HEK293 (cell line): ENCODE measurements around the gene CDC25A.

Experiments
- CTCF ChIA-PET: fragments of 350-600 bp; formaldehyde crosslinking; extraction: SDS; loops from one replicate; lab custom pipeline; 2021; ENCODE audit warnings: antibody characterized with exemption; lab: Yijun Ruan, JAX
- POLR2A ChIA-PET: fragments of 300-600 bp; formaldehyde crosslinking; extraction: SDS; loops from one replicate; lab custom pipeline; 2020; ENCODE audit warnings: antibody characterized with exemption, inconsistent platforms; lab: Yijun Ruan, JAX
- H3K27ac ChIP-seq: fragments of 200-500 bp; sonication (Bioruptor generic); 2 replicates; pipeline ENCODE4 v1.5.1; 2014; ENCODE audit warnings: low read depth, low read length, control low read depth, inconsistent platforms; ENCODE audit errors: extremely low read depth
- H3K36me3 ChIP-seq, 2 experiments: fragments of 200-500 bp in 1 of 2; sonication (Bioruptor generic) in 1 of 2; 1 replicate in 1 of 2; 2 replicates in 1 of 2; pipeline ENCODE4 v1.5.1; 2014 to 2017; ENCODE audit warnings: inconsistent platforms in 2 of 2, low read length in 2 of 2; ENCODE audit not compliant: control insufficient read depth in 2 of 2, insufficient read depth in 1 of 2
- H3K4me1 ChIP-seq: fragments of 200-500 bp; sonication (Bioruptor generic); 2 replicates; pipeline ENCODE4 v1.5.1; 2014; ENCODE audit warnings: mild to moderate bottlenecking, low read length, inconsistent platforms; ENCODE audit not compliant: control insufficient read depth, insufficient read depth
- H3K4me3 ChIP-seq: 2 replicates; pipeline ENCODE4 v1.5.1; 2011; ENCODE audit warnings: low read depth, mild to moderate bottlenecking, control low read depth, low read length, moderate library complexity
- H3K9me3 ChIP-seq: fragments of 200-500 bp; sonication (Bioruptor generic); 2 replicates; pipeline ENCODE4 v1.5.1; 2014; ENCODE audit warnings: low read depth, low read length, inconsistent platforms; ENCODE audit not compliant: control insufficient read depth, insufficient read depth
- EGR2 ChIP-seq: fragments of 450-650 bp; formaldehyde crosslinking; IDR thresholded peaks from 2 replicates; pipeline ENCODE4 v1.5.1; 2016; ENCODE audit warnings: low read depth, missing biosample characterization, missing genetic modification characterization
- IKZF3 ChIP-seq: fragments of 450-650 bp; IDR thresholded peaks from 2 replicates; pipeline ENCODE4 v1.5.0; 2018; ENCODE audit warnings: missing biosample characterization, mild to moderate bottlenecking, missing genetic modification characterization, moderate library complexity
- MEIS1 ChIP-seq: sonication (generic); formaldehyde crosslinking; IDR thresholded peaks from 2 replicates; pipeline ENCODE4 v1.8.1; 2022; ENCODE audit warnings: missing genetic modification reagents, mild to moderate bottlenecking, borderline replicate concordance
- PATZ1 ChIP-seq: fragments of 450-650 bp; formaldehyde crosslinking; IDR thresholded peaks from 2 replicates; pipeline ENCODE4 v1.5.1; 2016; ENCODE audit warnings: missing biosample characterization, missing genetic modification characterization
- REPIN1 ChIP-seq: fragments of 450-650 bp; formaldehyde crosslinking; IDR thresholded peaks from 2 replicates; pipeline ENCODE4 v1.5.1; 2017; ENCODE audit warnings: missing biosample characterization, missing genetic modification characterization, low read depth
- SCRT1 ChIP-seq: fragments of 450-650 bp; formaldehyde crosslinking; IDR thresholded peaks from 2 replicates; pipeline ENCODE4 v1.5.1; 2016; ENCODE audit warnings: missing biosample characterization, missing genetic modification characterization, borderline replicate concordance
- ZEB2 ChIP-seq: fragments of 450-650 bp; formaldehyde crosslinking; IDR thresholded peaks from 2 replicates; pipeline ENCODE4 v1.5.1; 2016; ENCODE audit warnings: missing biosample characterization, missing genetic modification characterization
- ZFHX2 ChIP-seq: fragments of 450-650 bp; formaldehyde crosslinking; conservative IDR thresholded peaks from 2 replicates; pipeline ENCODE4 v1.5.1; 2016; ENCODE audit warnings: missing biosample characterization, missing genetic modification characterization
- ZFP69B ChIP-seq: fragments of 450-650 bp; formaldehyde crosslinking; IDR thresholded peaks from 2 replicates; pipeline ENCODE4 v1.5.1; 2016; ENCODE audit warnings: missing biosample characterization, missing genetic modification characterization
- ZNF112 ChIP-seq: fragments of 450-650 bp; formaldehyde crosslinking; IDR thresholded peaks from 2 replicates; pipeline ENCODE4 v1.5.0; 2017; ENCODE audit warnings: missing biosample characterization, missing genetic modification characterization
- ZNF140 ChIP-seq: fragments of 450-650 bp; formaldehyde crosslinking; IDR thresholded peaks from 2 replicates; pipeline ENCODE4 v1.5.1; 2016; ENCODE audit warnings: missing biosample characterization, missing genetic modification characterization
- ZNF16 ChIP-seq: fragments of 450-650 bp; formaldehyde crosslinking; IDR thresholded peaks from 2 replicates; pipeline ENCODE4 v1.5.1; 2016; ENCODE audit warnings: low read depth, missing biosample characterization, missing genetic modification characterization
- ZNF184 ChIP-seq: fragments of 450-650 bp; IDR thresholded peaks from 2 replicates; pipeline ENCODE4 v1.5.1; 2018; ENCODE audit warnings: missing biosample characterization, mild to moderate bottlenecking, missing genetic modification characterization
- ZNF362 ChIP-seq: fragments of 450-650 bp; formaldehyde crosslinking; IDR thresholded peaks from 2 replicates; pipeline ENCODE4 v1.5.1; 2016; ENCODE audit warnings: missing biosample characterization, missing genetic modification characterization
- ZNF366 ChIP-seq: fragments of 450-650 bp; formaldehyde crosslinking; conservative IDR thresholded peaks from 2 replicates; pipeline ENCODE4 v1.5.1; 2016; ENCODE audit warnings: missing biosample characterization, missing genetic modification characterization
- ZNF473 ChIP-seq: fragments of 450-650 bp; formaldehyde crosslinking; IDR thresholded peaks from 2 replicates; pipeline ENCODE4 v1.5.1; 2017; ENCODE audit warnings: missing biosample characterization, missing genetic modification characterization
- ZNF501 ChIP-seq: fragments of 450-650 bp; formaldehyde crosslinking; IDR thresholded peaks from 2 replicates; pipeline ENCODE4 v1.5.1; 2016; ENCODE audit warnings: missing biosample characterization, missing genetic modification characterization
- ZNF560 ChIP-seq: fragments of 450-650 bp; formaldehyde crosslinking; IDR thresholded peaks from 2 replicates; pipeline ENCODE4 v1.5.1; 2017; ENCODE audit warnings: missing biosample characterization, missing genetic modification characterization, borderline replicate concordance
- ZNF561 ChIP-seq: fragments of 450-650 bp; IDR thresholded peaks from 2 replicates; pipeline ENCODE4 v1.5.1; 2018; ENCODE audit warnings: missing biosample characterization, missing genetic modification characterization, borderline replicate concordance
- ZNF654 ChIP-seq: fragments of 450-650 bp; formaldehyde crosslinking; IDR thresholded peaks from 2 replicates; pipeline ENCODE4 v1.5.1; 2016; ENCODE audit warnings: low read depth, missing biosample characterization, missing genetic modification characterization
- ZNF777 ChIP-seq: fragments of 450-650 bp; formaldehyde crosslinking; IDR thresholded peaks from 2 replicates; pipeline ENCODE4 v1.5.1; 2017; ENCODE audit warnings: missing biosample characterization, missing genetic modification characterization, borderline replicate concordance
- TF ChIP-seq, protein P1 (sequence below): fragments of 450-650 bp; formaldehyde crosslinking; IDR thresholded peaks from 2 replicates; pipeline ENCODE4 v1.5.1; 2016; ENCODE audit warnings: missing biosample characterization, missing genetic modification characterization
- TF ChIP-seq, protein P2 (sequence below): fragments of 450-650 bp; formaldehyde crosslinking; IDR thresholded peaks from 2 replicates; pipeline ENCODE4 v1.5.1; 2016; ENCODE audit warnings: missing biosample characterization, missing genetic modification characterization

CDC25A gene

GRCh38 chr3:48178072-48178471 is 10.1 kb downstream of the CDC25A start:
- Histone ChIP-seq H3K9me3 (no peaks in the 10 kb centered on the region), H3K4me1 (no peaks in the 10 kb centered on the region), H3K27ac (no peak overlapping the region), H3K36me3 (peaks cover 29 to 98% of the 10 kb centered on the region in 2 experiments), H3K4me3 (no peak overlapping the region)
- ChIA-PET POLR2A (no interaction called here), CTCF (interaction anchor here (0.8 to 1.0 kb wide), 2 partner anchors 20 to 266 kb away, joined by 3 to 5 read pairs; no protein-coding TSS in a partner anchor)
- TF ChIP-seq ZNF184 (peak; percentile 71; the same call in 1 of the 2 replicates), ZFP69B (tag by site-specific recombination) (no peak)

- ChIA-PET POLR2A (interaction anchor here (0.6 to 1.5 kb wide), 3 partner anchors 69 to 320 kb away, joined by 3 to 4 read pairs (median 4); partner anchors contain the start of gene ATRIP), CTCF (interaction anchor here (0.6 to 3.2 kb wide), 15 partner anchors 9 to 1715 kb away, joined by 3 to 21 read pairs (median 4); no protein-coding TSS in a partner anchor)
- H3K36me3 ChIP-seq, result peaks cover 24 to 58% of the 10 kb centered on the region in 2 experiments; a peak in 2 of 3 replicates
- no peak overlapping the region for H3K27ac ChIP-seq
- H3K9me3 ChIP-seq, result no peaks in the 10 kb centered on the region
- TF ChIP-seq, protein P1, sequence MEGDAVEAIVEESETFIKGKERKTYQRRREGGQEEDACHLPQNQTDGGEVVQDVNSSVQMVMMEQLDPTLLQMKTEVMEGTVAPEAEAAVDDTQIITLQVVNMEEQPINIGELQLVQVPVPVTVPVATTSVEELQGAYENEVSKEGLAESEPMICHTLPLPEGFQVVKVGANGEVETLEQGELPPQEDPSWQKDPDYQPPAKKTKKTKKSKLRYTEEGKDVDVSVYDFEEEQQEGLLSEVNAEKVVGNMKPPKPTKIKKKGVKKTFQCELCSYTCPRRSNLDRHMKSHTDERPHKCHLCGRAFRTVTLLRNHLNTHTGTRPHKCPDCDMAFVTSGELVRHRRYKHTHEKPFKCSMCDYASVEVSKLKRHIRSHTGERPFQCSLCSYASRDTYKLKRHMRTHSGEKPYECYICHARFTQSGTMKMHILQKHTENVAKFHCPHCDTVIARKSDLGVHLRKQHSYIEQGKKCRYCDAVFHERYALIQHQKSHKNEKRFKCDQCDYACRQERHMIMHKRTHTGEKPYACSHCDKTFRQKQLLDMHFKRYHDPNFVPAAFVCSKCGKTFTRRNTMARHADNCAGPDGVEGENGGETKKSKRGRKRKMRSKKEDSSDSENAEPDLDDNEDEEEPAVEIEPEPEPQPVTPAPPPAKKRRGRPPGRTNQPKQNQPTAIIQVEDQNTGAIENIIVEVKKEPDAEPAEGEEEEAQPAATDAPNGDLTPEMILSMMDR (tag by site-specific recombination), result 0 out of 2 replicates have a peak, but pooled peaks have one; percentile 8
- TF ChIP-seq ZNF654 (tag by site-specific recombination), result peak; percentile 22; the same call in 1 of the 2 replicates
- no peak for TF ChIP-seq ZNF112 (tag by site-specific recombination)
- TF ChIP-seq ZNF140 (tag by site-specific recombination), result no peak
- no peaks in the 10 kb centered on the region for H3K4me1 ChIP-seq
- H3K4me3 ChIP-seq, result no peak overlapping the region
Measured at GRCh38 chr3:48157950-48158376, 30.3 kb downstream of the CDC25A start.

- Histone ChIP-seq H3K9me3 (no peaks in the 10 kb centered on the region), H3K27ac (no peak overlapping the region), H3K4me3 (no peak overlapping the region), H3K4me1 (no peaks in the 10 kb centered on the region), H3K36me3 (peaks cover 24 to 51% of the 10 kb centered on the region in 2 experiments; a peak in 2 of 3 replicates)
- ChIA-PET POLR2A (interaction anchor here (1.0 to 1.6 kb wide), 3 partner anchors 68 to 320 kb away, joined by 3 to 4 read pairs (median 3); no protein-coding TSS in a partner anchor), CTCF (interaction anchor here (0.5 to 3.2 kb wide), 18 partner anchors 10 to 1714 kb away, joined by 3 to 21 read pairs (median 4); no protein-coding TSS in a partner anchor)
- TF ChIP-seq ZNF560 (tag by site-specific recombination) (no peak), ZNF366 (tag by site-specific recombination) (0 out of 2 replicates have a peak, but pooled peaks have one; percentile 14), ZNF777 (tag by site-specific recombination) (no peak), ZNF501 (tag by site-specific recombination) (no peak), ZEB2 (tag by site-specific recombination) (0 out of 2 replicates have a peak, but pooled peaks have one; percentile 29), ZNF362 (tag by site-specific recombination) (no peak), PATZ1 (tag by site-specific recombination) (no peak), EGR2 (tag by site-specific recombination) (0 out of 2 replicates have a peak, but pooled peaks have one; percentile 27), ZNF561 (tag by site-specific recombination) (no peak), ZFHX2 (peak; percentile 66), SCRT1 (tag by site-specific recombination) (no peak), MEIS1 (CRISPR knock-in tag) (no peak), ZNF473 (tag by site-specific recombination) (no peak), REPIN1 (no peak), IKZF3 (tag by site-specific recombination) (no peak), ZNF16 (no peak)
- TF ChIP-seq, protein P2, sequence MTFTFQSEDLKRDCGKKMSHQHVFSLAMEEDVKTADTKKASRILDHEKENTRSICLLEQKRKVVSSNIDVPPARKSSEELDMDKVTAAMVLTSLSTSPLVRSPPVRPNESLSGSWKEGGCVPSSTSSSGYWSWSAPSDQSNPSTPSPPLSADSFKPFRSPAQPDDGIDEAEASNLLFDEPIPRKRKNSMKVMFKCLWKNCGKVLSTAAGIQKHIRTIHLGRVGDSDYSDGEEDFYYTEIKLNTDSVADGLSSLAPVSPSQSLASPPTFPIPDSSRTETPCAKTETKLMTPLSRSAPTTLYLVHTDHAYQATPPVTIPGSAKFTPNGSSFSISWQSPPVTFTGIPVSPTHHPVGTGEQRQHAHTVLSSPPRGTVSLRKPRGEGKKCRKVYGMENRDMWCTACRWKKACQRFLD, result no peak
Measured at GRCh38 chr3:48157202-48157840, 30.9 kb downstream of the CDC25A start.
